Measurements from ENCODE around the gene CFAP58.
"Not testable (repeated sequence)": the region's sequence is repeated elsewhere in the genome, so short reads cannot be mapped to it uniquely, and the experiment has no call there.

Gene CFAP58

GRCh38 chr10:104440221-104440620, 86.6 kb downstream of the CFAP58 start:
- no peak for DNase-seq

- no peak for DNase-seq
Measured at GRCh38 chr10:104441329-104442000, 87.8 kb downstream of the CFAP58 start.

DNA sequence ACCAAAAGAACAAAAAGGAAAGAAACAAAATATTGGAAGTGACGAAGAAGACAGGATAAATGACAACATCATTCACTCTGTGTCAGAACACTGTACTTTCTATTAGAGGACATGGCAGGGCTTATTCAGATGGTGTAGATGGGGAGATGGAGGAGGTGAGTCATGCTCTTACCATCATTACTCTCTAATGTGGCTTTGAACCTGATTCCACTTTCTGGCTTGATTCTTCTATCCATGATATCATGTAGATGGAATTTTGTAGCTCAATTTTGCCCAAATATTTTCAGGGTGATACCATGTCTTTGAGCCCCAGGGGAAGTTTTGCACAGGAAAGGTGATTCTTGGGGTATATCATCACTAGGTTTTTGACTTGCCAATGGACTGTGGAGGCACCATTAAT, 91.7 kb downstream of the CFAP58 start:
- no peak for DNase-seq

DNA sequence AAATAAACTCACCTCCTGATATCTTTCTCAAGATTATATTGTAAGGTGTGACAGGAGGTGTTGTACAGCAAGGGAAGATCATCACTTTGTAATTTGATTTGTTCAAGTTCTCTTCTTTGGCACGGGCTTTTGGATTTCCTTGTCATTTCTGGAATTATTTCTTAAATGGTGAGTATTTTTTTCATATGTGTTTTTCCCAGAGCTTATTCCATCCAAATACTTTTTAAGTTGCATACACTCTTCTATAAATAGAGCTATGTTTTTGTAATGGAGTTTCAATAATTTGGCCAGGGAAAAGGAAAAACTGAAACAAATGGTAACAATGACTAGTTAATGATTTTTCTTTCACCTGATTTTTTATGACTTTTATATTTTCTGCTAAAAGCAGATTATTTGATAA, 92.5 kb downstream of the CFAP58 start:
- DNase-seq, result no peak

DNA sequence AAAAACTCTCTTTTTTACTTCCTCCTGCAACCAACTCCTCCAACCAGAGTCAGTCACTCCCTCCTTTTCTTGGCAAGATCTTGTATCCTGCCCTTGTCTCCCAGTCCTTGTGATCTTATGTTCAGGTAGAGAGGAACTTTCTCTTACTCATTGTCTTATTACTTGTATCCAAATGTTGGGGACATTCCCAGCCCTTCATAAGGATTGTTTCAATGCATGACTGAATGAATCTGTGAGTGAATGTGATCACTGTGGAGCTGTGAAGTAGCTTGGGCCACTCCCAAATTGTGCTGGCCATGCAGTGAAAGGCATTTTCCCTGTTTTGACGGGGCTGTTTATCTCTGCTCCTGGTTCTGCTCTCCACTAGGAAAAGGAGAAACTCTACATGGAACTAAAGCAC, 93.7 kb downstream of the CFAP58 start:
- no peak for DNase-seq

- no peak for DNase-seq
Measured at GRCh38 chr10:104447906-104448305, 94.3 kb downstream of the CFAP58 start.

GRCh38 chr10:104449391-104449790, 95.8 kb downstream of the CFAP58 start:
- no peak for DNase-seq

DNA sequence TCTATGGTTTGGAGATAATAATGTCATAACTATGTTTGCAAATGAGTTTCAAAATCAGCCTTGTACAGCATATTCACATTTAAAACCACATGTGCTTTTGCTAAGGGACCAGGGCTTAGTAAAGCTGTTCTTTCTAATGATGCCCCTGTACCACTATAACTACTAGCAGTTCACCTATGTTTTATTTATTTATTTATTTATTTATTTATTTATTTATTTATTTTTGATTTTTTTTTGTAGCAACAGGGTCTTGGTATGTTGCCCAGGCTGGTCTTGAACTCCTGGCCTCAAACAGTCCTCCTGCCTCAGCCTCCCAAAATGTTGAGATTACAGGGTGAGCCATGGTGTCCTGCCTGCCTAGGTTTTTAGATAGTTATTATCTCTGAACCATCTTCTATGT, 96.9 kb downstream of the CFAP58 start:
- DNase-seq, result no peak

- DNase-seq, result no peak
Measured at GRCh38 chr10:104450954-104451353, 97.3 kb downstream of the CFAP58 start.

GRCh38 chr10:104452977-104453376, 99.3 kb downstream of the CFAP58 start:
- DNase-seq, result no peak

GRCh38 chr10:104456802-104457542, 103.3 kb downstream of the CFAP58 start:
- DNase-seq, result no peak

- DNase-seq, result no peak
Measured at GRCh38 chr10:104457543-104457828, 103.9 kb downstream of the CFAP58 start.

- not testable (repeated sequence) for DNase-seq
Measured at GRCh38 chr10:104465575-104465974, 111.9 kb downstream of the CFAP58 start.

DNA sequence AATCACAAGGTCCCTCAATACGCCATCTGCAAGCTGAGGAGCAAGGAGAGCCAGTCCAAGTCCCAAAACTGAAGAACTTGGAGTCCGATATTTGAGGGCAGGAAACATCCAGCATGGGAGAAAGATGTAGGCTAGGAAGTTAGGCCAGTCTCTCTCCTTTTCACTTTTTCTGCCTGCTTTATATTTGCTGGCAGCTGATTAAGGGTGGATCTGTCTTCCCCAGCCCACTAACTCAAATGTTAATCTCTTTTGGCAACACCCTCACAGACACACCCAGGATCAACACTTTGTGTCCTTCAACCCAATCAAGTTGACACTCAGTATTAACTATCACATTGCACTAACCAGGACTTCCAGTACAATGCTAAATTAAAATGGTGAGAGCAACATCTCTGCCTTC, 115.2 kb downstream of the CFAP58 start:
- DNase-seq, result not testable (repeated sequence)

- DNase-seq, result no peak
Measured at GRCh38 chr10:104472505-104472904, 118.9 kb downstream of the CFAP58 start.

DNA sequence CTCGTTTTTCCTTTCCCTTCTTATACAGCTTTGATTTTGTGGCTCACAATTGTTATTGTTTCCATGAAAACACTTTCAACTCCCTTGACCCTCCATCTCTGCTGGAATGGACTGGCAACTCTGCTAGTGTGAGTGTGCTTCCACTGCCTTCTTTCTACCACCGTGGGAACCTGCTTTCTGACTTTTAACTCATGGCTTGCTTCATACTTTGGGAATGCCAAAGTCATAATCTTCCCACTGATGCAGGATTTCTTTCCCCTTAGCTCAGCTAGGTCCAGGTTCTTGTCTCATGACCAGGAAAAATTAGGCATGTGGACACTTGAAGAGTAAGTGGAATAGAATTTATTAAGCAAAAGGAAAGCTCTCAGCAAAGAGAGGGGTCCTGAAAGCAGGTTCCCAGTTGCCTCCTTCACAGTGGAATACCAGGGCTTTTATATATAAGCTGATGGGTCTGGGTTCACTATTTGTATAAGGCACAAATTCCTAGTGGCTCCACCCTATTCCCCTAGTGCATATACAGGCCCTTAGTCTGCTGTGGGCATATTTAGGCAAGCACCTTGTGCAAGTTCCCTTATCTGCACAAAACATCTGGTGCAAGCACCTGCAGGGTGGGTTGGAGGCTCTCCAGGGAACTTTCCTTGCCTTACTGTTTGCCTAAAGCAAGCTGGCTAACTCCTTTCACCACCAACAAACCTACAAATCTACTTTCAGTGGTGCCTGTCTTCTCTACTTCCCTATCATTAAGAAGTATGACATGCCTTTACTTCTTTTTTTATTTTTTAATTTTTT, 119.5 kb downstream of the CFAP58 start:
- DNase-seq, result no peak

GRCh38 chr10:104478380-104478779, 124.7 kb downstream of the CFAP58 start:
- DNase-seq, result no peak

GRCh38 chr10:104479906-104480593, 126.4 kb downstream of the CFAP58 start:
- peak; percentile 47 for DNase-seq

GRCh38 chr10:104480797-104481196, 127.2 kb downstream of the CFAP58 start:
- DNase-seq, result no peak

GRCh38 chr10:104483582-104483981, 129.9 kb downstream of the CFAP58 start:
- DNase-seq, result no peak

- DNase-seq, result no peak
Measured at GRCh38 chr10:104485632-104486031, 132.0 kb downstream of the CFAP58 start.

GRCh38 chr10:104486803-104487202, 133.2 kb downstream of the CFAP58 start:
- DNase-seq, result no peak

DNA sequence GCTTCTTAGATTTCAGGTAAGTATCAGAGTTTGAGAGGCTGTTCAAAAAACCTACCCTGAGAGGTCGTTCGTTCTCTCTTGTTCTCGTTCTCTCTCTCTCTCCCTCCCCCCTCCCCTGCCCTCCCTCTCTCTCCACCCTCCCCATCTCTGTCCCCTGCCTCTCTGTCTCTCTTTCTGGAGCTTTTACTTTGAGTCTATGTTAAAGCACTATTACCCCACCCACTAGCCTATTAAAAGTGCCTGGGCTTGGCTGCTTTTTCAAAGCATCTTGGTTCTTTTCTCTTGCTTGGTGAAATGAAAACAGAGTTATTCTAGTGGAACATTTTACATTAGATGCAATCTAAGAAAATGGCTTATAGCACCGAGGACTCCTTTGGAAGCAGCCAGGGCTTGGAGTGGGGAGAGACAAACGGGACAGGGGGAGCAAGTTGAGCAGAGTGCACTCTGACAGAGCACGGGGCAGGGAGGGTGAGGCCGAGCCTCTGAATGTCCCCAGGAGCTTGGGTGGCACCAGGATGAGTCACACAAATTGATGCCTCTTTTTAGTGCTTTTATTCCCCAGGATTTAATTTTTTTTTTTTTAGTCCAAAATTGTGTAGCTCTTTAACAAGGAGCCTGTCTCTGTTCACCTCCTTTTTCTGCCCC, 134.3 kb downstream of the CFAP58 start:
- no peak for DNase-seq
